Mesangial cell (primary cell): Measurements from ENCODE around the gene HELQ. TPM values are rescaled to one million over a fixed set of nuclear protein-coding genes. Genes with fewer than 3 reads are reported as not detected.

Source experiments
- total RNA-seq: library from RNA; depleted of rRNA; stranded (reverse); fragments of >200 nt; gene quantifications from 2 replicates; pipeline ENCODE4 v1.2.3, GENCODE V29; 2015

The HELQ gene, protein sequence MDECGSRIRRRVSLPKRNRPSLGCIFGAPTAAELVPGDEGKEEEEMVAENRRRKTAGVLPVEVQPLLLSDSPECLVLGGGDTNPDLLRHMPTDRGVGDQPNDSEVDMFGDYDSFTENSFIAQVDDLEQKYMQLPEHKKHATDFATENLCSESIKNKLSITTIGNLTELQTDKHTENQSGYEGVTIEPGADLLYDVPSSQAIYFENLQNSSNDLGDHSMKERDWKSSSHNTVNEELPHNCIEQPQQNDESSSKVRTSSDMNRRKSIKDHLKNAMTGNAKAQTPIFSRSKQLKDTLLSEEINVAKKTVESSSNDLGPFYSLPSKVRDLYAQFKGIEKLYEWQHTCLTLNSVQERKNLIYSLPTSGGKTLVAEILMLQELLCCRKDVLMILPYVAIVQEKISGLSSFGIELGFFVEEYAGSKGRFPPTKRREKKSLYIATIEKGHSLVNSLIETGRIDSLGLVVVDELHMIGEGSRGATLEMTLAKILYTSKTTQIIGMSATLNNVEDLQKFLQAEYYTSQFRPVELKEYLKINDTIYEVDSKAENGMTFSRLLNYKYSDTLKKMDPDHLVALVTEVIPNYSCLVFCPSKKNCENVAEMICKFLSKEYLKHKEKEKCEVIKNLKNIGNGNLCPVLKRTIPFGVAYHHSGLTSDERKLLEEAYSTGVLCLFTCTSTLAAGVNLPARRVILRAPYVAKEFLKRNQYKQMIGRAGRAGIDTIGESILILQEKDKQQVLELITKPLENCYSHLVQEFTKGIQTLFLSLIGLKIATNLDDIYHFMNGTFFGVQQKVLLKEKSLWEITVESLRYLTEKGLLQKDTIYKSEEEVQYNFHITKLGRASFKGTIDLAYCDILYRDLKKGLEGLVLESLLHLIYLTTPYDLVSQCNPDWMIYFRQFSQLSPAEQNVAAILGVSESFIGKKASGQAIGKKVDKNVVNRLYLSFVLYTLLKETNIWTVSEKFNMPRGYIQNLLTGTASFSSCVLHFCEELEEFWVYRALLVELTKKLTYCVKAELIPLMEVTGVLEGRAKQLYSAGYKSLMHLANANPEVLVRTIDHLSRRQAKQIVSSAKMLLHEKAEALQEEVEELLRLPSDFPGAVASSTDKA
- total RNA-seq, result 4.1 TPM in 2 replicates

DNA sequence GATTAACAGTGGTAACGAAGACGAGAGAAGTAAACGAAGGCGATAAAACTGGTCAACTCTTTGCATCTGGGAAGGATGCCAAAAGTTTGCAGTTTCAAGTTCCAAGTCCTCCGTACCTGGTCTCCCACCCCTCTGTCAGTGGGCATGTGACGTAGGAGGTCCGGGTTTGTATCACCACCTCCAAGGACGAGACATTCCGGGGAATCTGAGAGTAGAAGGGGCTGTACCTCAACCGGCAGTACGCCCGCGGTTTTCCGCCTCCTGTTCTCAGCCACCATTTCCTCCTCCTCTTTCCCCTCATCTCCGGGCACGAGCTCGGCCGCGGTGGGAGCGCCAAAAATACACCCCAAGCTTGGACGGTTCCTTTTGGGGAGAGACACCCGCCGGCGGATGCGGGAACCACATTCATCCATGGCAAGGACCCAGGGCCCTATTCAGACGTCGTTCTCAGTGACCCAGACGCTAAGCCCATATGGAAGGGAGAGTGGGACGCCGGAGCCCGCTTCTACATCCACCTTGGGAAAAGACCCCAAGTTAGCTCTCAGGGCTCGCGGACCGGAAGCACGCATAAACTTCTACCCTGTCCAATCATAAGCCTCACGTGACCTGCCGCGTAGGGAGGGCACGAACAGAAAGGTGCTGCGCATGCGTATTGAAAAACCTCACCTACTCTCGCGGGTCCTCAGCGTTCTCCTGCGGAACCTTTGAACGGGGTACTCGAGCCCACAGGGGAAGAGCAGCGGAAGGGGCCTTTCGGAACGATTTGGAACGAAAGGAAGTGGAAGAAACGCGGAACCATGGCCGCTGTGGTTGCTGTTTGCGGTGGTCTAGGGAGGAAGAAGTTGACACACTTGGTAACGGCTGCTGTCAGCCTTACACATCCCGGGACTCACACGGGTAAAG, at the start of gene HELQ, which contains the start of gene MRPS18C:
HELQ (minus strand) TSS at position 543 of the 903 bp plus-strand sequence; CDS start at position 413, 130 bp downstream.
MRPS18C (plus strand) TSS at position 778 of the 903 bp plus-strand sequence; CDS start at position 798, 20 bp downstream.

DNA sequence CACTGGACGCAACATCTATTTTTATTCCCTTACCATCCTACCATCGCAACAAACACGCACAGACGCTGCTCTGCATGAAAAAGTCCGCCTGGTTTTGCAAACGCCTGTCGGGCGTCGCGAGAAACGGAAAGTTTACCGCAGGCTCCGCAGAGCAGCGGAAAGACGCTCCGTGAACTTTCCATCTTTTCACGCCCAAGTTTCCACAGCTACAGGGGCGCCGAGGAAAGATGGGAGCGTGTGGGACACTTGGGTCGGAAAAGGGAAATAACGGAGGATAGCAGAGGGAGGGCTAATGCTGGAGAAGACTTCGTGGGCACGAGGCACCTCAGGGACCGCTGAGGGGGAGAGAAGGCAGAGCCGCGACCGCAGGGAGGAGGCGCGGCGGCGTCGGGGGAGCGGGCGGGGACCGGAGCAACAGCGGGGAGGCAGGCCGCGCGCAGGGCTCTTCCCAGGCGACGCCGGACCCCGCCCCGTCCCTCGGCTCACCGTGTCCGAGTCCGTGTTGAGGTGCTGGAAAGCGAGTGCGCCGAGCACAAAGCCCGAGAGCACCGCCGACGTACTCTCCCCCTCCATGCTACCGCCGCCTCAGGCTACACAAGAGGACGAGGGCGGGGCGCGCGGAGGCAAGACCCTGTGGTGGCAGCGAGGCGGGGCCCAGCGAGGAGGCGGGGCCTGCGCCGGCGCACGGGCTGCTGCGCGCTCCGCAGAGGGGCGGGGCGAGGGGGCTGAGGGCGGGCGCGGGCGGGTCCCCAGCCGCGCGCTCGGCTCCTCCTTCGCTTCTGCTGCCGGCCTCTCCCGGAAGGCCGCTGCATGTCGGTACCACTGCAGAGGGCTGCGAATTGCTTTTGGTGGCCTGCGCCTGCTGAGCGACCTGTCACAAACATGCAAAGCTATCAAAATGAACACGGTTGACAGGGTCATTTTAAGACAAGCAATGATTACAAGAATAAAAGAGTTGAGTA, 29.2 kb upstream of the HELQ start, which contains the start of gene ABRAXAS1:
ABRAXAS1 (minus strand) TSS at position 601 of the 962 bp plus-strand sequence; CDS start at position 573, 28 bp downstream.

Other genes starting within 250 kb of the HELQ start
- gene COQ2, start 171.0 kb downstream of the HELQ start, total RNA-seq, result 10.9 and 19.4 TPM in 2 replicates
- gene HPSE, start 121.0 kb downstream of the HELQ start, total RNA-seq, result 1.3 and 1.6 TPM in 2 replicates
- 17.8 and 17.9 TPM in 2 replicates for gene MRPS18C, start 235 bp upstream of the HELQ start, total RNA-seq
- gene ABRAXAS1, start 29.3 kb upstream of the HELQ start, total RNA-seq, result 5.7 and 12.0 TPM in 2 replicates
- 5.4 and 5.6 TPM in 2 replicates for gene GPAT3, start 80.3 kb upstream of the HELQ start, total RNA-seq